Stimulated activated CD8-positive, alpha-beta memory T cell treated with anti-CD3 and anti-CD28 coated beads, Interleukin-12 subunit alpha, Interleukin-12 subunit beta, amount 100 ng/mL, for 4 hours (primary cell): ENCODE measurements around the gene KLHL30.

Source experiments
- DNase-seq: peaks from one replicate; pipeline ENCODE4 v3.0.0-alpha.2; 2020; ENCODE audit warnings: low read depth

KLHL30 gene

DNA sequence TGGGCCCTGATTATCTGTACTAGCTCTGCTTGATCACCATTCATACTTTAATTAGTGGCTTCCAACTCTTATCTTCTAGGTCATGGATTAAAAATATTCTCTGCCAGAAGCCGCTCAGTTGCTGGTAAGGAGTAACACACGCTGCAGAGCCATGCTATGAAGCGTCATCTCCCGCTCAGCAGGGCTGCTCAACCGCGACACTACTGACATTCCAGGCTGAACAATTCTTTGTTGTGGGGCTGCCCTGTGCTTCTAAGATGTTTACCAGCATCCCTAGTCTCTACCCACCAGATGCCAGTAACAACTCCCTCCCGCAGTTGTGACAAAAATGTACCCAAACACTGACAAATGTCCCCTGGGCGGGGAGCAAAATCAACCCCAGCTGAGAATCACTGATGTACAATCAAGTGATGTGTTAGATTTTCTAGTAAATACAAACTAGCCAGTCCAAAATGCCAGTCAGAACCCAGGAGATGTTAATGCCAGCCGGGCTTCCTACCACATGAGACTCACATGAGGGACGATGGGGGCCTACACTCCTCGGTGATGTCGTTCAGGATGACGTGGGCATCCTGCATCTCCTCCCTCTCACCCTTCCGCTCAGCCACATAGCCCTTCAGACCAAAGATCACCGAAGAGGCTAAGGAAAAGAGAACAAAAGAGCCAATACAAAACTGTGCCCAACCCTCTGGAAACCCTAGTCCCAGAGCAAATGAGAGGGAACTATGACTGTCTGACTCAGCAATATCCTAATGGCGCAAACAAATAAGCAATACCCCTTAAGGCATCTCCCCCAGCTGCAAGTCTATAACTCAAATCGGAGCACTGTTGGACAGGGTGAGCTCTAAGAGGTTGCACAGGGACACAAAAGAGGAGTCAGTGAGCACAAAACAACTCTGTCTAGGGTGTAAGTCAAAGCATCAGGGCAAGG lies 49.4 kb downstream of the KLHL30 start:
- DNase-seq: no peak

GRCh38 chr2:238190445-238190844 lies 52.0 kb downstream of the KLHL30 start:
- no peak for DNase-seq
